GM18868 (cell line): Measurements from ENCODE around the gene SMG6.

ENCODE experiments used
- ATAC-seq: cut with Tn5 transposase; IDR thresholded peaks from one replicate; pipeline ENCODE4 v1.9.1; 2021; ENCODE audit warnings: mild to moderate bottlenecking, moderate library complexity; ENCODE audit not compliant: unreplicated experiment

The SMG6 gene

DNA sequence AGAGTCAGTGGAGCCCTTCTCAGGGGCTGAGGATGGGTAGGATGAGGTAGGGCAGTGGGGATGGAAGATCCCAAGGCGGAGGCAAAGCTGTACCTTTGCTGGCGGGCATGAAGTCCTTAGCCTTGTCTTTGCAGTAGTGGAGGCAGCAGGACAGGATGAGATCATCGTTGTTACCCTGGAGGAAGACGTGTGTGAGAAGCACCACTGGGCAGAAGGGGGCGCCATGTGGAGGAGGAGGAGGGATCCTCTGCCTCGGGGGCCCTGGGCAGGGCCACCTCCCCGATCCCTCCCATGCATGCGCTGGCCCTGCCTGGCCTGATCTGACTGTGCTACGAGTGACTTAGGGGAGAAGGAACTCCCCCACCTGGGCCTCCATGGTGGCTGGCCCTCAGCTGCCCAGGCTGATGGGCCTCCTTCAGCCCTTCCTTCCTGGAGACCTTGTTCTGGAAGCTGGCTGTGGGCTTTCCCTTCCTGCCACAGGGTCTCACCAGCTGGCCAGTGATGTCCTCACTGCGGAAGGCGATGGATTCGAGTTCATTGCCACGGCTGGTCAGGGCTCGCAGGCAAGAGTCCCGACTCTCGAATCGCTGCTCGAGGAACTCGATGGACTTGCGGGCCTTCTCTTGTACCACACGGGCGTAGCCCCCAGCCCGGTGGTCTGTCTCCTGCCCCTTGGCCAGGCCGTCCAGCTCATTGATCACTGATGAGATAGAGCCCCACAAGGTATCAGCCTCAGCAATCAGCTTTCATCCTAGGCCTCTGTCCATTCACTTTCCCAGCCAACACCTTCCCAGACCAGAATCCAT lies 238.4 kb downstream of the SMG6 start:
- peak; percentile 44 for ATAC-seq

DNA sequence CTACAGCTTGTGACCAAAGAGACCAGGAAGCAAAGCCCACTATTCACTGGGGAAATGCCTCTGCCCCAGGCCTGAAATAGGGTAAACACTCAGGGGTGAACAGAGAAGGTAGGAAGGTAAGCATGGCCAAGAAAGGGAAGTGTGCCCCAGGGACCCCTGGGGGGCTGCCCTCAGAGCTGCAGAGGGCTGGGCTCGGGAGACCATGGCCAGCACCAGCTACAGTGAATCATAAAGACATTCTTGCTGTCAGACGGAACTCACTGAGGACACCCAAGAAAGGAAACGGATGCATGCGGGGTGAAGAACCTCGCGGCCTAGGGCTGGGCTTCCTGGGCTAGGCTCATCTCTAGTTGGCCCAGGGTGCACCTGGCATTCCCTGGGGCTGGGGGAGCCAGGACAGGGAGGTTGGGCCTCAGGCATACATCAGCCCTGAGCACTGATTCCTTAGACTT lies 239.0 kb downstream of the SMG6 start:
- ATAC-seq, result no peak

- no peak for ATAC-seq
These were observed 239.5 kb downstream of the SMG6 start for GRCh38 chr17:2064147-2064489.

- ATAC-seq, result no peak
These were observed 240.1 kb downstream of the SMG6 start for GRCh38 chr17:2063261-2064146.

GRCh38 chr17:2062571-2063183 lies 240.9 kb downstream of the SMG6 start:
- no peak for ATAC-seq

DNA sequence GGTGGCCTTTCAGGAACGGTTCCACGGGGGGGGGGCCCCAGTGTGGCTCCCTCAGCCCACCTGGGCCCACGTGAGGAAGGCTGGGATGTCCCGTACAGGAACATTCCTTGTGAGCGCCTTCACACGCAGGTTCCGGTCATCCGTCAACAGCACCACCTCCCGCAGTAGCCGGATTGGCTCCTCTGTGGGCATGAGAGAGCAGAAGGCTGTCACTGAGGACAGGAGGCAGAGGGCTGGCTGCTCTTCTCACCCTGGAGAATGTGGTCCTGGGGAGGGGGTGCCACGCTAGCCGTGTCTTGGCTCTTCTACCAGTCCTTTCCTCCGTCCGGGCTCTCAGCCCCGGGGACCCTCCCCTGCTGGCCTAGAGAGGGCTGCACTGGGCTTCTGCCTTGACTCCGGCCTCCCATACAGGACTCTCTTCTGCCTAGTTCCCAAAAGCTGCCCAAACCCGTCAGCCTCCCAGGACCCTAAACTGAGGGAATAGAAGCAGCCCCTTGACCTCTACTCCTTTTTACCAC lies 242.1 kb downstream of the SMG6 start:
- no peak for ATAC-seq

DNA sequence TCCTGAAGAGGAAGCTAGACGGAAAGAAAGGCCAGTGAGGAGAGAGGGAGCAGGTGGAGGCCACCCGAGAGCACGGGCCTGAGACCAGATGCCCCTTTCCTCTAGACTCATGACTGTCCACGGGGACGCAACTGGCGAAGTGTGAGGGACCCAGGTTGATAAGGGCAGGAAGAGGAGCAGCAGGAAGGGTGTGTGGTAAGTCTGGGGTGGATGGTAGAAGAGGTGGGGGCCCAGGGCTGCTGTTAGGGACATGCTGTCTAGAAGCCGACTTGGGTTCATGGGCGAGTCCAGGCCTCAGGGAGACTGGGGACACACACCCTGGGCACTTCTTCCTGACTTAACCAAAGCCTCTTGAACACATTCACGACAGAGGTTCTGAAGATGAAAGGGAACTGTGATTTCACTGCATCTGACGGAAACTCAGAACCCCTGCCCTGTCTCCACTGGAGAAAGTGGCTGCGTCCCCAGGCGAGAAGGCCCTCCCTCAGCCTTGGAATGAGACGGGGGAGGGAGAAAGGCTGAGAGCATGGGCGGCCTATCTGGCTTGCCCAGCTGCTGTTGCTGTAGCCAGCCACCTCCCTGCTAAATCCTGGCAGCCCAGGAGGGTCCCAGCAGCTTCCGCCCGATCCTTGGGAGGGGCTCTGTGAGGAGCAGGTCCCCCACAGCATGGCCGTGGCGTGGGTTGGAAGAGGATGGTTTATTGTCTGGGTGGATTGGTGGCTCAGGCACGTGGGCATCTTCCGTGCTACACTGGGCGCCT lies 242.7 kb downstream of the SMG6 start:
- ATAC-seq, result no peak

DNA sequence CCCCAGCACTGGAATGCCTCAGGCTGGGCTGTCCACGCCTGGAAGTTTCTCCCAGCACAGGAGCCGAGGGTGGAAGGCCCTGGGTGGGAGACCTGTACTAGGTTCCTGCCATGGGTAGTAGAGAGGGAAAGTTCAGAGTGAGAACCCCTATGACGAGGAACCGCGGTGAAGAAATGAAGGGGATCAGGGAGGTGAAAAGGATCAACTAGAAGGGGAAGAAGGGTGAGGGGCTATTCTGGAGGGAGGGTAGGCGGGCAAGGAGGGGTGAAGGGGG lies 243.3 kb downstream of the SMG6 start:
- no peak for ATAC-seq

GRCh38 chr17:2059547-2060384 lies 243.8 kb downstream of the SMG6 start:
- ATAC-seq, result no peak

DNA sequence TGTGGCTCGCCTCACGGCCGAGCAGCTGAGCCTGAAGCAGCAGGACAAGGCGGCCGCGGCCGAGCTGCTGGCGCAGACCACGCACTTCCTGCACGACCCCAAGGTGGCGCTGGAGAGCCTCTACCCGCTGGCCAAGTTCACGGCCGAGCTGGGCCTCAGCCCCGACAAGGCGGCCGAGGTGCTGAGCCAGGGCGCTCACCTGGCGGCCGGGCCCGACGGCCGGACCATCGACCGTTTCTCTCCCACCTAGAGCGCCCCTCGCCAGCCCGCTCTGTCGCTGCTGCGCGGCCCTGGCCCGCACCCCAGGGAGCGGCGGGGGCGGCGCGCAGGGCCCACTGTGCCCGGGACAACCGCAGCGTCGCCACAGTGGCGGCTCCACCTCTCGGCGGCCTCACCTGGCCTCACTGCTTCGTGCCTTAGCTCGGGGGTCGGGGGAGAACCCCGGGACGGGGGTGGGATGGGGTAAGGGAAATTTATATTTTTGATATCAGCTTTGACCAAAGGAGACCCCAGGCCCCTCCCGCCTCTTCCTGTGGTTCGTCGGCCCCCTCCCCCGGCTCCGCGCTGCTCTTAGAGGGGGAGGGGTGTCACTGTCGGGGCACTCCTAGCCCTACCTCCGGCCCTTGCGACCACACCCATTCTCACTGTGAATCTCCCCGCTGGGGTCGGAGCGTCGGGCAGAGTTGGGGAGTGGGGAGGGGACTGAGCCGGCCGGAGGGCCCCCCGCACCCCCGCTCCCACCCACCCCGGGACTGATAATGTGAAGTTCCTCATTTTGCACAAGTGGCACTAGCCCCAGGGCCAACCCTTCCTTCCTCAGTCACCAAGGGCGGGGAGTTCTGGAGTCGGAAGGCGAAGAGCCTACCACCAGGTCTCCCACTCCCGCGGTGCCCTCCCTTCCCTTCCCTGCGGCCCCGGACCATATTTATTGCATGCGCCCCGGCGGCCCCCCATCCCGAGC lies 244.7 kb downstream of the SMG6 start:
- no peak for ATAC-seq

- no peak for ATAC-seq
These were observed 245.6 kb downstream of the SMG6 start for GRCh38 chr17:2057760-2058585.

GRCh38 chr17:2057175-2057759 lies 246.3 kb downstream of the SMG6 start:
- ATAC-seq, result no peak

GRCh38 chr17:2056206-2057174 lies 247.1 kb downstream of the SMG6 start:
- no peak for ATAC-seq

DNA sequence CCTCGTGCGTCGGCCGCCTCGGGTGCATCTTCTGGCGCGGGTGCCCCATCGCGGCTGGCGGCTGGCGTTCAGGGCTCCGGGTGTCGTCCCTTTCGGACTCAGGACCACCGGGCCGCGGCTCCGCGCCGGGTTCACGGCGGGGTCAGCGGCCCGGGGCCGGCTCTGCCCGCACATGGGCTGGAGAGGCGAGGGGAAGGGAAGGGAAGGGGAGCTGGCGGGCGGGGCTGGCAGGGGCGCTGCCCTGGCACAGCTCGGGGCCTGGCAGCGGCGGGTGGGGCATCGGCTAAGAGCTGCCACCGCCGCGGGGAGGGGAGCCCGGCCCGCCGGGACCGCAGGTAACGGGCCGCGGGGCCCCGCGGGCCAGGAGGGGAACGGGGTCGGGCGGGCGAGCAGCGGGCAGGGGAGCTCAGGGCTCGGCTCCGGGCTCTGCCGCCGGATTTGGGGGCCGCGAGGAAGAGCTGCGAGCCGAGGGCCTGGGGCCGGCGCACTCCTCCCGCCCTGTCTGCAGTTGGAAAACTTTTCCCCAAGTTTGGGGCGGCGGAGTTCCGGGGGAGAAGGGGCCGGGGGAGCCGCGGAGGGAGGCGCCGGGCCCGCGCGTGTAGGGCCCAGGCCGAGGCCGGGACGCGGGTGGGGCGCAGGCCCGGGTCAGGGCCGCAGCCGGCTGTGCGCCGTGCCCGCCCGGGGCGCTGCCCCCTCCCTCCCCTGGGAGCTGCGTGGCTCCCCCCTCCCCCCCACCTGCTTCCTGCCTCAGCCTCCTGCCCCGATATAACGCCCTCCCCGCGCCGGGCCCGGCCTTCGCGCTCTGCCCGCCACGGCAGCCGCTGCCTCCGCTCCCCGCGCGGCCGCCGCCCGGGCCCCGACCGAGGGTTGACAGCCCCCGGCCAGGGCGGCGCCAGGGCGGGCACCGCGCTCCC lies 248.0 kb downstream of the SMG6 start:
- ATAC-seq, result no peak

GRCh38 chr17:2054512-2055291 lies 248.9 kb downstream of the SMG6 start, which contains the start of gene HIC1:
Gene HIC1 (plus strand): TSS chr17:2055103. CDS start chr17:2056691, 1,588 bp downstream.
- ATAC-seq, result no peak
